LNCaP clone FGC (cell line): ENCODE measurements around the gene HS2ST1.
A peak's percentile ranks its signal among the peaks of the same experiment; 100 is the strongest.
"Not testable (repeated sequence)": the region's sequence is repeated elsewhere in the genome, so short reads cannot be mapped to it uniquely, and the experiment has no call there.

ENCODE experiments used
- DNase-seq: peaks from one replicate; pipeline ENCODE4 v3.0.0-alpha.2; 2011; ENCODE audit warnings: low read depth
- H3K4me3 ChIP-seq: 2 replicates; pipeline ENCODE4 v1.5.1; 2011; ENCODE audit warnings: mild to moderate bottlenecking, low read depth, low read length, control low read depth
- CTCF ChIP-seq: IDR thresholded peaks from 2 replicates; pipeline ENCODE4 v1.5.1; 2012; ENCODE audit warnings: mild to moderate bottlenecking; ENCODE audit not compliant: control insufficient read depth, insufficient read depth; ENCODE audit errors: extremely low read depth

Gene HS2ST1

GRCh38 chr1:86953167-86953566 lies 38.7 kb downstream of the HS2ST1 start:
- no peak for TF ChIP-seq CTCF
- no peak overlapping the region for H3K4me3 ChIP-seq
- no peak for DNase-seq

GRCh38 chr1:86955678-86956077 lies 41.2 kb downstream of the HS2ST1 start:
- no peak for DNase-seq
- no peak overlapping the region for H3K4me3 ChIP-seq
- TF ChIP-seq CTCF: no peak

GRCh38 chr1:86956221-86956620 lies 41.8 kb downstream of the HS2ST1 start:
- no peak overlapping the region for H3K4me3 ChIP-seq
- TF ChIP-seq CTCF: no peak
- no peak for DNase-seq

DNA sequence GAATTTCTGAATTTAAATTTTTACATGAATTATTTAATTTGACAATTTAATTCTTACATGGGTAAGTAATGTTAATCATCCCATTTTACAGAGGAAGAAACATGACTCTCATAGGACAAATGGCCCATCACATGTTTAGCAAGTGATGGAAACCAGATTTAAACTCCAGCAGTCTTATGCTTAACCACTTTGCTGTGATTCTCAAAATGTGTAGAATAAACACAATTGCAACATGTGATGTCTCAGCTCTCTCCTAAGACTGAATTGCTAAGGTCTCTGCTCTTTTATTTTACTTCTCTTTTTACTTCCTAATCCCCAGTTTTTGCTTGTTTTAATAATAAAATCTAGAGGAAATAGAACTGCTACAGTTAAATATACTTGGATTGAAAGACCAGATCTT lies 42.8 kb downstream of the HS2ST1 start:
- TF ChIP-seq CTCF: no peak
- no peak for DNase-seq
- H3K4me3 ChIP-seq: no peak overlapping the region

GRCh38 chr1:86960548-86960947 lies 46.1 kb downstream of the HS2ST1 start:
- peak; percentile 33 for DNase-seq
- no peak for TF ChIP-seq CTCF
- H3K4me3 ChIP-seq: no peak overlapping the region

GRCh38 chr1:86963841-86964240 lies 49.4 kb downstream of the HS2ST1 start:
- DNase-seq, H3K4me3 ChIP-seq: not testable (repeated sequence)

- TF ChIP-seq CTCF: peak; percentile 76
- no peak for DNase-seq
- no peak overlapping the region for H3K4me3 ChIP-seq
Observed at GRCh38 chr1:86965012-86965826, 50.8 kb downstream of the HS2ST1 start.

DNA sequence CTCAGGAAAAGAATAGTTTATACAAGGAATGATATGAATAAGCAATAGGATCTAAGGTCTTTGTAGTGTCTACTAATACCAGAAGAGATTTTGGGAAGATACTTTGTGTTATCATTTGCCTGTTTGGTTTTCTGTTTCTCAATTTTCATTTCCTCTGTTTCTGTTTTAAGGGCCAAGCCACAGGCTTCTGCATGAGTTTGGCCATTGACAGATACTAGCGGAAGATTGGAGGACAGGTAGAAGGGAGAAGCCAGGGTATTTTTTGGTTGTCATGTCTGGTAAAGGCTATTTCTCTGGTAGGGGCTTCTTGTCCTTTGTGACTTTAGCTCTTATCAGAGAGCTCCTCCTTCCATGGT lies 51.4 kb downstream of the HS2ST1 start:
- TF ChIP-seq CTCF: no peak
- DNase-seq: no peak
- H3K4me3 ChIP-seq: no peak overlapping the region
